Caco-2 (cell line): ENCODE data around the gene TRIM9. TPM values are rescaled to one million over a fixed set of nuclear protein-coding genes. Genes with fewer than 3 reads are reported as not detected.

ENCODE experiments used
- BruUV-seq: library from RNA; stranded (reverse); fragments of 400-500 nt; replicated peaks from 2 replicates; lab custom pipeline; 2021; lab: Mats Ljungman, UMichigan
- CTCF ChIA-PET: fragments of 300-600 bp; sonication (Branson Sonifier 250); formaldehyde crosslinking; loops from one replicate; lab custom pipeline; 2022; ENCODE audit warnings: antibody characterized with exemption; lab: Charles Lee
- POLR2A ChIA-PET: fragments of 300-600 bp; sonication (Branson Sonifier 250); formaldehyde crosslinking; loops from one replicate; lab custom pipeline; 2022; ENCODE audit warnings: antibody characterized with exemption; lab: Charles Lee
- DNase-seq, 2 experiments: peaks; one replicate each; pipeline versions ENCODE4 v3.0.0 to v3.0.0-alpha.2; 2020 to 2022
- H3K27me3 ChIP-seq: replicated peaks from 2 replicates; pipeline ENCODE4 v1.6.0; 2011; ENCODE audit warnings: low read length; ENCODE audit not compliant: control insufficient read depth, insufficient read depth
- H3K36me3 ChIP-seq: 2 replicates; pipeline ENCODE4 v1.5.1; 2011; ENCODE audit warnings: low read length; ENCODE audit not compliant: control insufficient read depth, insufficient read depth
- H3K4me1 ChIP-seq: fragments of 250-450 bp; sonication (Bioruptor Pico); 2 replicates; pipeline ENCODE4 v1.5.1; 2020; ENCODE audit warnings: mild to moderate bottlenecking
- H3K4me3 ChIP-seq: 2 replicates; pipeline ENCODE4 v1.5.1; 2011; ENCODE audit warnings: low read depth, mild to moderate bottlenecking, control low read depth, low read length
- H3K9me3 ChIP-seq: fragments of 250-450 bp; sonication (Bioruptor Pico); 2 replicates; pipeline ENCODE4 v1.5.1; 2020; ENCODE audit warnings: mild to moderate bottlenecking, moderate library complexity
- H3K27ac Mint-ChIP-seq: one replicate; pipeline ENCODE4 v1.8.0; 2022; ENCODE audit warnings: mixed read lengths; ENCODE audit not compliant: unreplicated experiment
- H3K27me3 Mint-ChIP-seq: one replicate; pipeline ENCODE4 v1.8.0; 2022; ENCODE audit warnings: mixed read lengths; ENCODE audit not compliant: insufficient read depth, unreplicated experiment
- H3K36me3 Mint-ChIP-seq: one replicate; pipeline ENCODE4 v1.8.0; 2022; ENCODE audit warnings: mild to moderate bottlenecking, mixed read lengths; ENCODE audit not compliant: insufficient read depth, unreplicated experiment
- H3K4me1 Mint-ChIP-seq: one replicate; pipeline ENCODE4 v1.8.0; 2022; ENCODE audit warnings: low read depth, mixed read lengths; ENCODE audit not compliant: unreplicated experiment
- H3K4me3 Mint-ChIP-seq: one replicate; pipeline ENCODE4 v1.8.0; 2022; ENCODE audit warnings: mild to moderate bottlenecking, moderate library complexity, mixed read lengths; ENCODE audit not compliant: unreplicated experiment
- H3K9me3 Mint-ChIP-seq: one replicate; pipeline ENCODE4 v1.8.0; 2022; ENCODE audit warnings: mixed read lengths; ENCODE audit not compliant: unreplicated experiment
- CTCF ChIP-seq, 2 experiments: fragments of 200-600 bp in 1 of 2; IDR thresholded peaks; 1 replicate in 1 of 2; 2 replicates in 1 of 2; pipeline versions ENCODE4 v1.5.1 to v1.8.0; 2011 to 2022; ENCODE audit warnings: antibody characterized with exemption in 1 of 2, control low read depth in 1 of 2, inconsistent platforms in 1 of 2, low read depth in 1 of 2, low read length in 1 of 2, mild to moderate bottlenecking in 1 of 2, moderate library complexity in 1 of 2; ENCODE audit not compliant: insufficient read depth in 1 of 2, severe bottlenecking in 1 of 2, unreplicated experiment in 1 of 2
- intact Hi-C: fragments of 100-400 bp; cut with micrococcal nuclease; formaldehyde crosslinking; loops from one replicate; pipeline ENCODE4 v1.10.0; 2022; ENCODE audit not compliant: unreplicated experiment
- total RNA-seq: library from RNA; stranded (reverse); gene quantifications from 2 replicates; pipeline ENCODE4 v1.2.3, GENCODE V29; 2022

The TRIM9 gene
- total RNA-seq, 1 experiment from 2014 or later: 2.7 TPM

GRCh38 chr14:51081209-51081608 lies 13.7 kb downstream of the TRIM9 start:
- no peak for TF ChIP-seq CTCF (IDR thresholded peaks at IDR 0.05; ENCODE audit: insufficient read depth in 1 of 2, low read depth in 1 of 2, low read length in 1 of 2, severe bottlenecking in 1 of 2, unreplicated experiment in 1 of 2)
- H3K27me3 ChIP-seq: no peaks in the 10 kb centered on the region
- intact Hi-C loops: no loop called here
- no peaks in the 10 kb centered on the region for H3K36me3 ChIP-seq
- no peaks in the 10 kb centered on the region for H3K27me3 Mint-ChIP-seq
- H3K4me1 ChIP-seq: no peaks in the 10 kb centered on the region
- no TSS peak for BruUV-seq
- no peaks in the 10 kb centered on the region for H3K9me3 Mint-ChIP-seq
- no peak overlapping the region for H3K4me3 Mint-ChIP-seq
- ChIA-PET CTCF (no interaction called here), POLR2A (no interaction called here)
- DNase-seq: no peak
- H3K27ac Mint-ChIP-seq: no peak overlapping the region
- peaks cover 12% of the 10 kb centered on the region for H3K4me1 Mint-ChIP-seq
- no peaks in the 10 kb centered on the region for H3K36me3 Mint-ChIP-seq
- no peaks in the 10 kb centered on the region for H3K9me3 ChIP-seq
- H3K4me3 ChIP-seq: no peak overlapping the region

DNA sequence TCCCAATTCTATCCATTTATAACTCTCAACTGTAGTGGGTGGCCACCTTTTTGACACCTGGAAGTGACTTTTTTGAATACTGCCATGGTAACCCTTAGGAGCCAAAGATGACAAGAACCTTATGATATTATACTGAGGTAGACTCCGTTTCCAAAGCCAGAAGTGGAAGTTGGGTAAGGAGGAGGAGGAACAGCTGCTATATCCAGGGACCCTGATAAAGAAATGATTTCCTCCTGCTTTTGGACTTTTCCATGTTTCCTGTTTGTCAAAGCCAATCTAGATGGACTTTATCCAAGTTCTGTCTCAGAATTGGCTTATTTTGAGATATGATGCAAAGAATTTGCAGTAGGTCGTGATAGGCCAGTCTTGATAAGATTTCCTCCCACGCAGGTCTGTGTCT lies 14.3 kb downstream of the TRIM9 start:
- ChIA-PET POLR2A (no interaction called here), CTCF (no interaction called here)
- Mint-ChIP-seq H3K27ac (no peak overlapping the region), H3K36me3 (no peaks in the 10 kb centered on the region), H3K9me3 (no peaks in the 10 kb centered on the region), H3K4me1 (peaks cover 12% of the 10 kb centered on the region), H3K27me3 (no peaks in the 10 kb centered on the region), H3K4me3 (no peak overlapping the region)
- Histone ChIP-seq H3K4me1 (no peaks in the 10 kb centered on the region), H3K36me3 (no peaks in the 10 kb centered on the region), H3K4me3 (no peak overlapping the region), H3K9me3 (no peaks in the 10 kb centered on the region), H3K27me3 (no peaks in the 10 kb centered on the region)
- no peak for TF ChIP-seq CTCF (IDR thresholded peaks at IDR 0.05; ENCODE audit: insufficient read depth in 1 of 2, low read depth in 1 of 2, low read length in 1 of 2, severe bottlenecking in 1 of 2, unreplicated experiment in 1 of 2)
- intact Hi-C loops: no loop called here
- no peak for DNase-seq
- no TSS peak for BruUV-seq

GRCh38 chr14:51079489-51079888 lies 15.4 kb downstream of the TRIM9 start:
- Histone ChIP-seq H3K36me3 (no peaks in the 10 kb centered on the region), H3K27me3 (no peaks in the 10 kb centered on the region), H3K4me3 (no peak overlapping the region), H3K9me3 (no peaks in the 10 kb centered on the region), H3K4me1 (no peaks in the 10 kb centered on the region)
- no peak for TF ChIP-seq CTCF (IDR thresholded peaks at IDR 0.05; ENCODE audit: insufficient read depth in 1 of 2, low read depth in 1 of 2, low read length in 1 of 2, severe bottlenecking in 1 of 2, unreplicated experiment in 1 of 2)
- Mint-ChIP-seq H3K27me3 (no peaks in the 10 kb centered on the region), H3K27ac (no peak overlapping the region), H3K36me3 (no peaks in the 10 kb centered on the region), H3K4me3 (no peak overlapping the region), H3K9me3 (no peaks in the 10 kb centered on the region), H3K4me1 (peaks cover 12% of the 10 kb centered on the region)
- DNase-seq: no peak
- CTCF ChIA-PET: no interaction called here
- no TSS peak for BruUV-seq
- intact Hi-C loops: no loop called here
- POLR2A ChIA-PET: no interaction called here
